NCI-H2081 (cell line): ENCODE measurements around the gene OBP2A.

ENCODE experiments used
- DNase-seq, 2 experiments: peaks; one replicate each; lab custom pipeline; 2025; lab: John Stamatoyannopoulos, UW

The OBP2A gene

DNA sequence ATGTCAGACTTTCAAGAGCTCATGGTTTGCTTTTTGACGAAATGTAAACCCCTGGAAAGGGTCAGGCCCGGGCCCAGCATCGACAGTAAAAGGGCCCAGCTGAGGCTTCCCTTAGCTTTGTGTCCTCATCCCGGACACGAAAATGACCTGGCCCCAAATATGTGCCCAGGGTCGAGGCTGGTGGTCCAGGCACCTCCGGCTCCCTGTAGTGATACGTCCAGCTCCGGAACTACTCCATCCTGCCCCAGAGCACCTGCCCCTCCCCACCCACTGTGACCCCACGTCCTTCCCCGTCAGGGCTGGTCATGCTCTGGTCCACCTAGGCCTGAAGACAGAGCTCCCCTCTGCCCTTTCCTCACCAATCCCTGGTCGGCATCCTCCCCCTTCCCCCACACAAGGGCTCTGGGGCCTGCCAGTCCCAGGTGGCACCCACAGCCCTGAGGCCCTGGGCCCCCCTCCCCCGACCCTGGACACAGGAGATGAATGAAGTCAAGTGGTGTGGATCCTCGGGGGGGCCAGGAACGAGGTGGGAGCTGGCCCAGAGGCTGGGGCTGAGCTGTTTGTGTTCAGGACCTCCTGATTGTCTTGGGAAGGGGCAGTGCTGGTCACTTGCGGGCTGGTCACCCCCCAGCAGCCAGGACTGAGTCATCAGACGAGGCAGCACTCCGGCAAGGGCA is 6.2 kb downstream of the OBP2A start:
- no peak for DNase-seq

GRCh38 chr9:135552698-135553171 is 6.8 kb downstream of the OBP2A start:
- DNase-seq, result no peak

DNA sequence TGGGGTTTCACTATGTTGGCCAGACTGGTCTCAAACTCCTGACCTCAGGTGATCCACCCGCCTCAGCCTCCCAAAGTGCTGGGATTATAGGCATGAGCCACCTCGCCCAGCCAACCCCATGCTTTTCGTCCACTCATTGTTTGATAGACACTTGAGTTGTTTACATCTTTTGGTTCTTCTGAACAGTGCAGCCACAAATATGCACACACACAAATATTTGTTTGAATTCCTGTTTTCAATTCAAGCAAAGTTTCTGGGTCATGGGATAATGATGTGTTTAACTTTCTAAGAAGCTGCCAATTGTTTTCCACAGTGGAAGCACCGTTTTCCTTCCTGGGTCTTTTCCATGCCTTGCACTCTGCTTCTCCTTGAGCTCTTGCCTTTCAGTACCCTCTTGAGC is 8.8 kb downstream of the OBP2A start:
- no peak for DNase-seq

GRCh38 chr9:135555203-135555602 is 9.3 kb downstream of the OBP2A start:
- DNase-seq, result no peak

DNA sequence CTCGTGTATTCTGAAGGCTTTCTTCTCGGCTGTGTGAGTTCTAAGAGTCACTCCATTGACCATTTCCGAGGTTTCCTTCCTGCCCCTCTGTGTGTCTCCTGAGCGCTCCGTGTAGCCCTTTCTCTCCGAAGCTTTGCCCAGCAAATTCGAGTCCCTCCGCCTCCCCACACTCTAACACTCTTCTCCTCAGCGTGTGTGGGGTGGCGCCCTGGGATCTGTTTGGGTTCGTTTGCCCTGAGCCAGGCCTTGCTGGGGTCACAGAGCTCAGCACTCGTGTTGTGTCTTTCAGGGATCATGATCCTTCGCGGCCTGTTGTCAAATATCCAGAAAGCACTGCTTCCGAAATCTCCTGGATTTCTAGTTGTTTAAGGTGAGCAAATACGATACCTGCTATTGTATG is 10.0 kb downstream of the OBP2A start:
- DNase-seq, result no peak

- no peak for DNase-seq
These were observed 13.7 kb downstream of the OBP2A start for GRCh38 chr9:135559606-135560005.

DNA sequence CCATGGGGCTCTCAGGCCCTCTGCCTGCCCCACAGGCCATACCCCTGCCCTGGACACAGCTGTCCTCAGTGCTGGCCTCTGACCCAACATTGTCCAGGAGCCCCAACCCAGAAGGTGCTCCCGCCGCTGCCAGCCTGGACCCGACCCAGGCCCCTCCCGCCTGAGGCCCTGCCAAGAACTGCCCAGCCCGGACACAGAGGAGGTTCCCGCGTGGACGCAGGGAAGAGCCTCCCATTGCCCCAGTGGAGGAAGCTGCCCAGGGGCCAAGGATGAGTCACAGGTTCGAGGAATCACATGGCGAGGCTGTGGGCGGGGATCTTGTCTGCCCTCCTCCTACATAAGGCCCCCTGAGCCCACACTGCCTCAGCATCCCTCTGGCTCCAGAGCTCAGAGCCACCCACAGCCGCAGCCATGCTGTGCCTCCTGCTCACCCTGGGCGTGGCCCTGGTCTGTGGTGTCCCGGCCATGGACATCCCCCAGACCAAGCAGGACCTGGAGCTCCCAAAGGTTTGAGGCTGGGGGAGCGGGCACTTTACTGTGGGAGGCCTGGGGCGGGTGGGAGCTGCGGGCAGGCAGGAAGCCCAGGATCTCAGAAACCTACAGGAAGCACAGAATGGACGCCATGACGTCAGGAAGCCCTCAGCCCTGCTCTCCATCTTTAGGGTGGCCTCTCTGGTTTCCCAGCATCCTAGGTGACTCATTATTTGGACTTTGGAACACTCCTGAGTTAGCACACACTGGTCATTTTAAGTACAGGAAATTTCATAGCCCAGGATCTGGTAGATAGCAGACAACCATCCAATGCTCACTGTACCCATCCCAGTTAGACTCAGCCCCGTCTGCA is 15.7 kb downstream of the OBP2A start, which contains the start of gene PAEP:
PAEP (plus strand) TSS at position 366 of the 844 bp plus-strand sequence.
- DNase-seq, result no peak

GRCh38 chr9:135562235-135562745 is 16.4 kb downstream of the OBP2A start:
- no peak for DNase-seq

GRCh38 chr9:135563039-135563476 is 17.1 kb downstream of the OBP2A start:
- no peak for DNase-seq

GRCh38 chr9:135563858-135564257 is 17.9 kb downstream of the OBP2A start:
- DNase-seq, result no peak

GRCh38 chr9:135565141-135565628 is 19.3 kb downstream of the OBP2A start:
- DNase-seq, result no peak

GRCh38 chr9:135565636-135566035 is 19.7 kb downstream of the OBP2A start:
- DNase-seq, result no peak

DNA sequence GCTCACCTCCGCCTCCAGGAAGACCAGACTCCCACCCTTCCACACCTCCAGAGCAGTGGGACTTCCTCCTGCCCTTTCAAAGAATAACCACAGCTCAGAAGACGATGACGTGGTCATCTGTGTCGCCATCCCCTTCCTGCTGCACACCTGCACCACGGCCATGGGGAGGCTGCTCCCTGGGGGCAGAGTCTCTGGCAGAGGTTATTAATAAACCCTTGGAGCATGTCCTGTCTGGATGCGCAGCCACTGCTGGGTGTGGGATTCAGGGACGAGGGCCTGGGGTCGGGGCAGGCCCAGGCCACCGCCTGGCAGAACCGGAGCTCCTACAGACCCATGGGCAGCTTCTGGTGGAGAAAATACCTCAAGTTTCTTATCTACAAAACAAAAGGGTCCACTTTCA is 20.6 kb downstream of the OBP2A start:
- no peak for DNase-seq

GRCh38 chr9:135567311-135567710 is 21.4 kb downstream of the OBP2A start:
- DNase-seq, result no peak

GRCh38 chr9:135568026-135568425 is 22.1 kb downstream of the OBP2A start:
- DNase-seq, result no peak

GRCh38 chr9:135570456-135570855 is 24.5 kb downstream of the OBP2A start:
- DNase-seq, result no peak

DNA sequence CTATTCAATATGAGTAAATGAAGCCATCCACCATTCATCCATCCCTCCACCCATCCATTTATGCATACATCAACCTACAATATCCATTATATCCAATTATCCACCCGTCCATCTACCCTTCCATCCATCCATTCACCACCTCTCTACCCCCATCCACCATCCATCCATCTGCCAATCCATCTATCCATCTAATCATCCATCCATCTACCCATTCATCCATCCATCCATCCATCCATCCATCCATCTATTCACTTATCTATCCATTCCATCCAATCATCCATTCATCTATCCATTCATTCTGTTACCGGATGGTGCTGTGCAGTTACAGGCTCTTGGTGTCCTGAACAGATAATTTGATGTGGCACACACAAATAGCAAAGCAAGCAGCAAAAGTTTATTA is 26.3 kb downstream of the OBP2A start:
- no peak for DNase-seq

- no peak for DNase-seq
These were observed 27.2 kb downstream of the OBP2A start for GRCh38 chr9:135573124-135573523.

DNA sequence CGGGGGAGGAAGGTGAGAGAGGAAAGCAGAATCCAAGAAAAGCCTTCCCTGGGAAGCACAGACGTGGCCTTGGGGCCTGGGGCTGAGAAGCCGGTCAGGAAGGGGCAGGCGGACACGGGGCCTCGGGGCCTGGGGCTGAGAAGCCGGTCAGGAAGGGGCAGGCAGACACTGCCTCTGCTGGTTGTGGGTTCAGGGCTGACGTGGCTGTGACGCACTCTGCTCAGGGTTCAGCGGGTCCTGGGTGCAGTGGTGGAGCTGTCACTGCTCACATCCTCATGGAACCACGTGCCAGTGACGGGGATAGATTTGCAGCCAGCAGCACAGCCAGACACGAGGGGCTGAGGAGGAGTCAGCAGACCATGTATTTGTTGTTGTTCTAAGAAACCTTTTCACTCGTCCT is 28.4 kb downstream of the OBP2A start:
- no peak for DNase-seq

DNA sequence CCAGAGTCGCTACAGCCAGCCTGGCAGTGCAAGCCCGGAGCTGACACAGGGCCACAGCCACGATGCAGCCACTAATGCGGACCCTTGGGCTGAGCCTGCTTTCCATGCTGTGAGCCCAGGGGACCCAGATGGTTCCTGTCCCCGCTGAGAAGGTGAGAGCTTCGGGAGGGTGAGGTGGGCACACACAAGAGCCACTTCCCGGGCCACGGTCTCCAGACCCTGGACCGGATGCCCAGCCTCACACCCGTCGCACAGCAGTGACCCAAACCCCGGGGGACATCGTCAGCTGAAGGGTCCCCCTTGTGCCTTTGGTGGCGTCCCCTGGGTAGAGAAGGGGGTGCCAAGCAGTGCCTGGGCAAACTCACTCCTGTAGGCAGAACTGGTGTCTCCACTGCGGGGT is 29.0 kb downstream of the OBP2A start:
- DNase-seq, result no peak

- no peak for DNase-seq
These were observed 30.2 kb downstream of the OBP2A start for GRCh38 chr9:135575995-135576631.

- DNase-seq, result no peak
These were observed 31.3 kb downstream of the OBP2A start for GRCh38 chr9:135577256-135577655.
